PFSK-1 (cell line): ENCODE data around the gene TNFAIP2.

Source experiments
- FOXP2 ChIP-seq: optimal IDR thresholded peaks from 2 replicates; pipeline ENCODE3; 2011; ENCODE audit warnings: borderline replicate concordance, control low read depth, inconsistent platforms; ENCODE audit not compliant: insufficient read depth; ENCODE audit errors: extremely low read length, extremely low read depth
- POLR2AphosphoS5 ChIP-seq: IDR thresholded peaks from 2 replicates; pipeline ENCODE4 v1.6.1; 2012; ENCODE audit warnings: low read depth, mild to moderate bottlenecking, control low read depth, low read length, moderate library complexity
- REST ChIP-seq, 2 experiments: IDR thresholded peaks; 2 replicates each; pipeline versions ENCODE4 v1.6.1 to v1.8.0; 2011 to 2012; ENCODE audit warnings: low read depth in 2 of 2, low read length in 2 of 2, control low read depth in 1 of 2, inconsistent platforms in 1 of 2, mild to moderate bottlenecking in 1 of 2, moderate library complexity in 1 of 2; ENCODE audit not compliant: insufficient read depth in 1 of 2
- SIN3A ChIP-seq: IDR thresholded peaks from 2 replicates; pipeline ENCODE4 v1.6.1; 2012; ENCODE audit warnings: mild to moderate bottlenecking, low read length, moderate library complexity, borderline replicate concordance; ENCODE audit not compliant: insufficient read depth
- TAF1 ChIP-seq: IDR thresholded peaks from 2 replicates; pipeline ENCODE4 v1.6.1; 2012; ENCODE audit warnings: low read length, control low read depth, borderline replicate concordance; ENCODE audit not compliant: insufficient read depth

TNFAIP2 gene

GRCh38 chr14:103138301-103139131 lies 15.3 kb downstream of the TNFAIP2 start:
- no peak for TF ChIP-seq TAF1
- TF ChIP-seq POLR2AphosphoS5: no peak
- TF ChIP-seq SIN3A: no peak
- TF ChIP-seq FOXP2: no peak
- no peak for TF ChIP-seq REST (IDR thresholded peaks at IDR 0.05; ENCODE audit: insufficient read depth in 1 of 2, low read depth in 2 of 2, low read length in 2 of 2)

- TF ChIP-seq POLR2AphosphoS5 (no peak), FOXP2 (no peak), SIN3A (no peak), TAF1 (no peak), REST (IDR thresholded peaks at IDR 0.05; ENCODE audit: insufficient read depth in 1 of 2, low read depth in 2 of 2, low read length in 2 of 2) (no peak)
These were observed 16.1 kb downstream of the TNFAIP2 start for GRCh38 chr14:103139132-103140025.

GRCh38 chr14:103140316-103141109 lies 17.3 kb downstream of the TNFAIP2 start:
- no peak for TF ChIP-seq SIN3A
- TF ChIP-seq FOXP2: no peak
- TF ChIP-seq TAF1: no peak
- TF ChIP-seq REST (IDR thresholded peaks at IDR 0.05; ENCODE audit: insufficient read depth in 1 of 2, low read depth in 2 of 2, low read length in 2 of 2): no peak
- no peak for TF ChIP-seq POLR2AphosphoS5

DNA sequence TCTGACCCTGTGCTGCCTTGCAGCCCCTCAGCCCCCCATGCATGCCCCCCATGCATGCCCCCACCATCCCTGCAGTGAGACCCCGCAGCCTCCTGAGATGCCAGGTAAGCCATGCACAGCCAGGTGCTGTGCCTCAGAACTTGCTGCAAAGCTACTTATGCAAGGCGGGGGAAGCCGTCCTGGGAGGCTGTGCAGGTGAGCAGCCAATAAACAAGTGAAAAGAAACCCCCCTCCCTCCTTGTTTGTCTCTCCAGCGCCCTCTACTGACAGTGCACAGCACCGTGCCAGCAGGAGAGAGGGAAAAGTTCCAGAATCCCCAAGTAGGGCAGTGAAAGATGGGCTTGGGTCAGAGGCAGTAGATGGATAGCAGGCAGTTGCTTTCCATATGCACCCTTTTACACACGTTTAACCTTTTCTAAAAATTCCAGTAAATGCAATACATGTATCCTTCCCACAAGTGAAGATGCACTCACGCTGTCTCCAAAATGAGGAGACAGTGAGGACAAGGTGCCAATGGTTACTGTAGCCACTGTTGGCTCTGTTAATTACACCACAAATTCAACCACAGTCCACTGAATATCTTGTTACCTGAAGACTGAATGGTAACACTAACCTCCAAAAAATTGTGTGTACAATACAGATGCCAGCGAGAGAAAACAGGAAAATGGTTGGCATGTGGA lies 18.0 kb downstream of the TNFAIP2 start:
- TF ChIP-seq REST (IDR thresholded peaks at IDR 0.05; ENCODE audit: insufficient read depth in 1 of 2, low read depth in 2 of 2, low read length in 2 of 2) (no peak), TAF1 (no peak), SIN3A (no peak), FOXP2 (no peak), POLR2AphosphoS5 (no peak)
